ENCODE data around the gene SLC6A6. TPM values are rescaled to one million over a fixed set of nuclear protein-coding genes. Genes with fewer than 3 reads are reported as not detected.

The SLC6A6 gene
- polyA plus RNA-seq, 1 donor from 2014 or later: 7.6 TPM

GRCh38 chr3:14450922-14451606, 48.7 kb downstream of the SLC6A6 start:
- Mint-ChIP-seq H3K4me1 (peaks cover 7 to 13% (median 9%) of the 10 kb centered on the region in 3 donors), H3K36me3 (peaks cover 21% of the 10 kb centered on the region), H3K4me3 (no peak overlapping the region), H3K27me3 (no peaks in the 10 kb centered on the region), H3K27ac (peak overlapping the region in 1 of 3 donors; percentile 56), H3K9me3 (no peaks in the 10 kb centered on the region)

GRCh38 chr3:14451844-14452739, 49.7 kb downstream of the SLC6A6 start:
- no peak overlapping the region for H3K4me3 Mint-ChIP-seq
- no peak overlapping the region for H3K27ac Mint-ChIP-seq
- H3K27me3 Mint-ChIP-seq: no peaks in the 10 kb centered on the region
- H3K9me3 Mint-ChIP-seq: no peaks in the 10 kb centered on the region
- peaks cover 19% of the 10 kb centered on the region for H3K36me3 Mint-ChIP-seq
- H3K4me1 Mint-ChIP-seq: peaks cover 7 to 13% (median 9%) of the 10 kb centered on the region in 3 donors

- Mint-ChIP-seq H3K4me3 (peak overlapping the region in 1 of 4 donors; percentile 92), H3K9me3 (no peaks in the 10 kb centered on the region), H3K36me3 (peaks cover 16% of the 10 kb centered on the region), H3K27ac (peak overlapping the region; percentile 33 to 95 (median 51)), H3K27me3 (no peaks in the 10 kb centered on the region), H3K4me1 (peaks cover 7 to 13% (median 9%) of the 10 kb centered on the region in 3 donors)
Measured at GRCh38 chr3:14452740-14453710, 50.6 kb downstream of the SLC6A6 start.

- peaks cover 7 to 13% (median 9%) of the 10 kb centered on the region in 3 donors for H3K4me1 Mint-ChIP-seq
- H3K27me3 Mint-ChIP-seq: no peaks in the 10 kb centered on the region
- peak overlapping the region in 1 of 4 donors; percentile 92 for H3K4me3 Mint-ChIP-seq
- H3K36me3 Mint-ChIP-seq: peaks cover 14% of the 10 kb centered on the region
- H3K9me3 Mint-ChIP-seq: no peaks in the 10 kb centered on the region
- peak overlapping the region; percentile 33 to 95 (median 51) for H3K27ac Mint-ChIP-seq
Measured at GRCh38 chr3:14453876-14454638, 51.7 kb downstream of the SLC6A6 start.

- Mint-ChIP-seq H3K4me1 (peaks cover 7 to 13% (median 9%) of the 10 kb centered on the region in 3 donors), H3K36me3 (peaks cover 14% of the 10 kb centered on the region), H3K27ac (peak overlapping the region in 2 of 3 donors; percentile 22 to 95), H3K4me3 (no peak overlapping the region), H3K27me3 (no peaks in the 10 kb centered on the region), H3K9me3 (no peaks in the 10 kb centered on the region)
Measured at GRCh38 chr3:14454639-14455310, 52.4 kb downstream of the SLC6A6 start.

- Mint-ChIP-seq H3K4me3 (peak overlapping the region in 1 of 4 donors; percentile 43), H3K27me3 (no peaks in the 10 kb centered on the region), H3K4me1 (peaks cover 9 to 13% (median 10%) of the 10 kb centered on the region in 3 donors), H3K9me3 (no peaks in the 10 kb centered on the region), H3K27ac (no peak overlapping the region), H3K36me3 (peaks cover 16% of the 10 kb centered on the region)
Measured at GRCh38 chr3:14455571-14456317, 53.3 kb downstream of the SLC6A6 start.

- H3K36me3 Mint-ChIP-seq: peaks cover 14% of the 10 kb centered on the region
- H3K9me3 Mint-ChIP-seq: no peaks in the 10 kb centered on the region
- H3K27me3 Mint-ChIP-seq: no peaks in the 10 kb centered on the region
- H3K4me1 Mint-ChIP-seq: peaks cover 6 to 13% (median 10%) of the 10 kb centered on the region in 3 donors
- H3K27ac Mint-ChIP-seq: no peak overlapping the region
- no peak overlapping the region for H3K4me3 Mint-ChIP-seq
Measured at GRCh38 chr3:14456794-14457193, 54.4 kb downstream of the SLC6A6 start.

- Mint-ChIP-seq H3K27me3 (no peaks in the 10 kb centered on the region), H3K4me1 (peaks cover 6 to 13% (median 10%) of the 10 kb centered on the region in 3 donors), H3K27ac (no peak overlapping the region), H3K4me3 (no peak overlapping the region), H3K36me3 (peaks cover 9% of the 10 kb centered on the region), H3K9me3 (no peaks in the 10 kb centered on the region)
Measured at GRCh38 chr3:14457481-14457880, 55.1 kb downstream of the SLC6A6 start.

- peaks cover 6 to 13% (median 10%) of the 10 kb centered on the region in 3 donors for H3K4me1 Mint-ChIP-seq
- H3K36me3 Mint-ChIP-seq: peaks cover 9% of the 10 kb centered on the region
- H3K9me3 Mint-ChIP-seq: no peaks in the 10 kb centered on the region
- no peak overlapping the region for H3K27ac Mint-ChIP-seq
- H3K4me3 Mint-ChIP-seq: no peak overlapping the region
- no peaks in the 10 kb centered on the region for H3K27me3 Mint-ChIP-seq
Measured at GRCh38 chr3:14457999-14458398, 55.6 kb downstream of the SLC6A6 start.

- H3K27ac Mint-ChIP-seq: no peak overlapping the region
- peaks cover 5 to 10% (median 7%) of the 10 kb centered on the region in 3 donors for H3K4me1 Mint-ChIP-seq
- no peak overlapping the region for H3K4me3 Mint-ChIP-seq
- H3K36me3 Mint-ChIP-seq: peaks cover 9% of the 10 kb centered on the region
- H3K27me3 Mint-ChIP-seq: no peaks in the 10 kb centered on the region
- no peaks in the 10 kb centered on the region for H3K9me3 Mint-ChIP-seq
Measured at GRCh38 chr3:14458434-14459275, 56.2 kb downstream of the SLC6A6 start.

GRCh38 chr3:14459384-14459783, 57.0 kb downstream of the SLC6A6 start:
- peaks cover 9% of the 10 kb centered on the region for H3K36me3 Mint-ChIP-seq
- H3K4me3 Mint-ChIP-seq: no peak overlapping the region
- peaks cover 2 to 5% (median 2%) of the 10 kb centered on the region in 3 donors for H3K4me1 Mint-ChIP-seq
- H3K9me3 Mint-ChIP-seq: no peaks in the 10 kb centered on the region
- H3K27me3 Mint-ChIP-seq: no peaks in the 10 kb centered on the region
- no peak overlapping the region for H3K27ac Mint-ChIP-seq

- H3K4me3 Mint-ChIP-seq: no peak overlapping the region
- no peaks in the 10 kb centered on the region for H3K27me3 Mint-ChIP-seq
- H3K27ac Mint-ChIP-seq: peak overlapping the region in 1 of 3 donors; percentile 6
- no peaks in the 10 kb centered on the region for H3K9me3 Mint-ChIP-seq
- H3K36me3 Mint-ChIP-seq: peaks cover 7% of the 10 kb centered on the region
- H3K4me1 Mint-ChIP-seq: peaks cover under 1 to 3% (median 2%) of the 10 kb centered on the region in 3 donors
Measured at GRCh38 chr3:14459787-14460186, 57.4 kb downstream of the SLC6A6 start.

All from IgD-negative memory B cell (primary cell).